HepG2 (cell line): ENCODE measurements around the gene STRBP. TPM values are rescaled to one million over a fixed set of nuclear protein-coding genes. Genes with fewer than 3 reads are reported as not detected.

Experiments
- ATAC-seq: fragments of 200-7000 bp; cut with Tn5 transposase; 3 replicates; pipeline ENCODE4 v1.9.1; 2020; ENCODE audit warnings: mild to moderate bottlenecking, moderate library complexity
- BruUV-seq: library from RNA; stranded (reverse); fragments of 400-500 nt; replicated peaks from 2 replicates; lab custom pipeline; 2021; lab: Mats Ljungman, UMichigan
- CTCF ChIA-PET: fragments of 300-600 bp; formaldehyde crosslinking; extraction: SDS; loops from one replicate; lab custom pipeline; 2021; ENCODE audit warnings: low total read pairs, inconsistent platforms, low intra/inter-chr PET ratio; lab: Yijun Ruan, JAX
- POLR2A ChIA-PET: fragments of 350-600 bp; sonication (Branson Sonifier 250); formaldehyde crosslinking; loops from one replicate; lab custom pipeline; 2020; ENCODE audit warnings: antibody characterized with exemption, inconsistent platforms; lab: Yijun Ruan, JAX
- DNase-seq: peaks from one replicate; pipeline ENCODE4 v3.0.0-alpha.2; 2015; ENCODE audit warnings: low spot score
- FAIRE-seq: peaks from 3 replicates; lab custom pipeline; 2011; peaks lifted over from hg19 to GRCh38; lab: Jason Lieb, UNC
- H2AFZ ChIP-seq: one replicate; pipeline ENCODE4 v1.6.1; 2011; ENCODE audit warnings: low read length, inconsistent platforms
- H3K27ac ChIP-seq: fragments of 300-600 bp; 3 replicates; pipeline ENCODE4 v1.8.0; 2011; ENCODE audit warnings: mixed run types, mild to moderate bottlenecking, mixed read lengths, low read length, inconsistent platforms; ENCODE audit not compliant: insufficient read depth; ENCODE audit errors: extremely low read length
- H3K27me3 ChIP-seq, 2 experiments: fragments of 200-600 bp in 1 of 2; 2 replicates in 1 of 2; 3 replicates in 1 of 2; pipeline versions ENCODE4 v1.6.0 to v1.8.0; 2011; ENCODE audit warnings: low read length in 2 of 2, mild to moderate bottlenecking in 2 of 2, moderate library complexity in 2 of 2, inconsistent platforms in 1 of 2; ENCODE audit not compliant: insufficient read depth in 2 of 2, control insufficient read depth in 1 of 2
- H3K36me3 ChIP-seq, 2 experiments: fragments of 200-600 bp in 1 of 2; replicated peaks in 1 of 2; 2 replicates in 1 of 2; 3 replicates in 1 of 2; pipeline versions ENCODE4 v1.5.1 to v1.8.0; 2011; ENCODE audit warnings: low read length in 2 of 2, inconsistent platforms in 1 of 2; ENCODE audit not compliant: insufficient read depth in 2 of 2, control insufficient read depth in 1 of 2
- H3K4me1 ChIP-seq: 2 replicates; pipeline ENCODE4 v1.5.1; 2012; ENCODE audit warnings: low read length, inconsistent platforms; ENCODE audit not compliant: insufficient read depth
- H3K4me2 ChIP-seq: 2 replicates; pipeline ENCODE4 v1.6.0; 2011; ENCODE audit warnings: low read depth, low read length, inconsistent platforms
- H3K4me3 ChIP-seq, 3 experiments: fragments of 200-600 bp in 1 of 3; sonication (generic), shearing (Covaris generic) in 1 of 3; replicated peaks in 1 of 3; 2 replicates each; pipeline ENCODE4 v1.5.1; 2011 to 2016; ENCODE audit warnings: low read length in 3 of 3, inconsistent platforms in 2 of 3, low read depth in 2 of 3, mild to moderate bottlenecking in 2 of 3, control low read depth in 1 of 3, mixed read lengths in 1 of 3; ENCODE audit not compliant: insufficient read depth in 1 of 3
- H3K79me2 ChIP-seq: one replicate; pipeline ENCODE4 v1.6.1; 2011; ENCODE audit warnings: low read length, inconsistent platforms; ENCODE audit not compliant: insufficient read depth
- H3K9ac ChIP-seq: 2 replicates; pipeline ENCODE4 v1.6.0; 2011; ENCODE audit warnings: mild to moderate bottlenecking, low read depth, low read length, inconsistent platforms; ENCODE audit not compliant: insufficient read depth
- H3K9me3 ChIP-seq: 2 replicates; pipeline ENCODE4 v1.5.1; 2012; ENCODE audit warnings: mild to moderate bottlenecking, low read length
- H4K20me1 ChIP-seq: 2 replicates; pipeline ENCODE4 v1.6.0; 2011; ENCODE audit warnings: inconsistent platforms, mild to moderate bottlenecking, low read length, moderate library complexity; ENCODE audit not compliant: insufficient read depth
- EEA1 ChIP-seq: sonication (generic); formaldehyde crosslinking; IDR thresholded peaks from 2 replicates; pipeline ENCODE4 v1.5.1; 2020; ENCODE audit warnings: mild to moderate bottlenecking, missing genetic modification reagents, borderline replicate concordance
- FOXP1 ChIP-seq, 2 experiments: fragments of 450-650 bp in 1 of 2; IDR thresholded peaks; 2 replicates each; pipeline ENCODE4 v1.6.1; 2017 to 2018; ENCODE audit warnings: antibody characterized with exemption in 1 of 2
- ZNF703 ChIP-seq: sonication (generic); formaldehyde crosslinking; IDR thresholded peaks from 2 replicates; pipeline ENCODE4 v1.5.1; 2020; ENCODE audit warnings: missing genetic modification reagents, mild to moderate bottlenecking, moderate library complexity, borderline replicate concordance
- WGBS: methylation state at CpG from one replicate; pipeline ENCODE4 v1.1.6; 2017; ENCODE audit warnings: low lambda C conversion rate; 5-methylcytosine and 5-hydroxymethylcytosine counted together
- in situ Hi-C: cut with HindIII; loops from 2 replicates; pipeline ENCODE4 v1.10.0; 2017; ENCODE audit warnings: low pct_unique_long_range_greater_than_20kb; ENCODE audit not compliant: extremely low pct_ligation_motif_present
- intact Hi-C: fragments of 100-400 bp; cut with micrococcal nuclease; formaldehyde crosslinking; loops from one replicate; pipeline ENCODE4 v1.10.0; 2022; ENCODE audit not compliant: unreplicated experiment
- polyA plus RNA-seq, 8 experiments: library from polyadenylated mRNA; depleted of rRNA in 3 of 8; stranded (reverse) in 7 of 8; unstranded in 1 of 8; fragments of >200 nt; fragmentation: Illumina TruSeq in 4 of 8; extraction: Trizol in 4 of 8; gene quantifications; 2 replicates each; pipeline versions ENCODE4 v1.2.1 to v1.2.3, GENCODE V29; 2011 to 2016; ENCODE audit warnings: low read depth in 4 of 8, missing spikeins in 1 of 8, mixed read lengths in 1 of 8; ENCODE audit not compliant: insufficient read depth in 1 of 8
- total RNA-seq, 5 experiments: library from RNA; depleted of rRNA; stranded (reverse); fragments of >200 nt; fragmentation: Illumina TruSeq; extraction: Trizol; gene quantifications; 2 replicates each; pipeline ENCODE4 v1.2.3, GENCODE V29; 2016; ENCODE audit warnings: low read depth in 1 of 5

STRBP gene
- total and polyA plus RNA-seq, 2 of the 13 experiments (the other 11 are each of a cell fraction or from before 2014, with no cell fraction given), result 14.5 to 38.5 TPM

GRCh38 chr9:123115146-123115913 lies 153.1 kb downstream of the STRBP start:
- DNase-seq, result no peak
- TF ChIP-seq EEA1, result no peak
- H3K27me3 ChIP-seq, result no peaks in the 10 kb centered on the region
- H2AFZ ChIP-seq, result no peak overlapping the region
- FAIRE-seq, result no peak
- no peaks in the 10 kb centered on the region for H3K79me2 ChIP-seq
- POLR2A ChIA-PET, result no interaction called here
- 96% methylated on average over 10 of the region's 16 CpGs for WGBS
- peaks cover 4% of the 10 kb centered on the region for H3K4me1 ChIP-seq
- no peak for ATAC-seq
- no peak overlapping the region for H3K27ac ChIP-seq
- H3K36me3 ChIP-seq, result peaks cover 3 to 4% of the 10 kb centered on the region in 2 experiments; a peak in 1 of 5 replicates
- no peak overlapping the region for H3K4me3 ChIP-seq
- no peaks in the 10 kb centered on the region for H4K20me1 ChIP-seq
- no TSS peak for BruUV-seq
- H3K9ac ChIP-seq, result no peak overlapping the region
- CTCF ChIA-PET, result no interaction called here
- H3K4me2 ChIP-seq, result no peak overlapping the region
- intact Hi-C loops (no loop called here), in situ Hi-C loops (no loop called here)
- no peaks in the 10 kb centered on the region for H3K9me3 ChIP-seq

GRCh38 chr9:123113185-123113584 lies 155.2 kb downstream of the STRBP start:
- H3K9ac ChIP-seq, result no peak overlapping the region
- BruUV-seq, result no TSS peak
- CTCF ChIA-PET, result no interaction called here
- H3K4me2 ChIP-seq, result no peak overlapping the region
- H3K9me3 ChIP-seq, result no peaks in the 10 kb centered on the region
- DNase-seq, result no peak
- no peak for TF ChIP-seq FOXP1 (IDR thresholded peaks at IDR 0.05)
- TF ChIP-seq FOXP1 (CRISPR knock-in tag; IDR thresholded peaks at IDR 0.05), result no peak
- TF ChIP-seq ZNF703 (CRISPR knock-in tag), result no peak
- TF ChIP-seq, all 625 proteins: peak for 0
- Histone ChIP-seq H4K20me1 (no peaks in the 10 kb centered on the region), H2AFZ (no peak overlapping the region), H3K27me3 (no peaks in the 10 kb centered on the region), H3K79me2 (no peaks in the 10 kb centered on the region), H3K4me1 (peaks cover 22% of the 10 kb centered on the region), H3K27ac (no peak overlapping the region), H3K36me3 (peaks cover 7 to 11% of the 10 kb centered on the region in 2 experiments; a peak in 3 of 5 replicates), H3K4me3 (no peak overlapping the region)
- no peak for FAIRE-seq
- 96% methylated on average over 7 of the region's 7 CpGs for WGBS
- no peak for ATAC-seq
- intact Hi-C loops, result no loop called here
- in situ Hi-C loops, result no loop called here
- POLR2A ChIA-PET, result no interaction called here
